Naive thymus-derived CD4-positive, alpha-beta T cell (primary cell): ENCODE measurements around the gene KIF16B. TPM values are rescaled to one million over a fixed set of nuclear protein-coding genes. Genes with fewer than 3 reads are reported as not detected.
"Not testable (repeated sequence)": the region's sequence is repeated elsewhere in the genome, so short reads cannot be mapped to it uniquely, and the experiment has no call there.

Experiments used
- ATAC-seq: fragments of 150-1000 bp; cut with Tn5 transposase; 2 replicates; pipeline ENCODE4 v1.10.0; 2021; ENCODE audit warnings: mild to moderate bottlenecking, moderate library complexity
- CTCF ChIA-PET: fragments of 350-600 bp; sonication (Branson Sonifier 250); formaldehyde crosslinking; loops from one replicate; lab custom pipeline; 2021; ENCODE audit warnings: antibody characterized with exemption; lab: Charles Lee
- POLR2A ChIA-PET: fragments of 350-600 bp; sonication (Branson Sonifier 250); formaldehyde crosslinking; loops from one replicate; lab custom pipeline; 2021; ENCODE audit warnings: antibody characterized with exemption, inconsistent platforms; lab: Charles Lee
- DNase-seq, 9 donors: peaks; one replicate each; pipeline versions ENCODE4 v3.0.0 to v3.0.0-alpha.2; 2020 to 2022; ENCODE audit warnings: mixed read lengths in 1 of 9
- H3K27ac ChIP-seq: one replicate; pipeline ENCODE4 v1.7.0; 2013; ENCODE audit warnings: mild to moderate bottlenecking, low read depth, low read length, moderate library complexity
- H3K27me3 ChIP-seq, 2 donors: one replicate each; pipeline ENCODE4 v1.7.0; 2013; ENCODE audit warnings: low read length in 2 of 2, mild to moderate bottlenecking in 2 of 2, moderate library complexity in 2 of 2; ENCODE audit not compliant: control insufficient read depth in 2 of 2, insufficient read depth in 2 of 2
- H3K36me3 ChIP-seq, 3 experiments: 1 replicate in 2 of 3; 2 replicates in 1 of 3; pipeline ENCODE4 v1.7.0; 2013; ENCODE audit warnings: low read length in 3 of 3, mild to moderate bottlenecking in 3 of 3, moderate library complexity in 1 of 3; ENCODE audit not compliant: insufficient read depth in 3 of 3, control insufficient read depth in 2 of 3
- H3K4me1 ChIP-seq, 2 donors: one replicate each; pipeline ENCODE4 v1.7.0; 2013; ENCODE audit warnings: low read length in 2 of 2, mild to moderate bottlenecking in 2 of 2, moderate library complexity in 1 of 2; ENCODE audit not compliant: control insufficient read depth in 2 of 2, insufficient read depth in 2 of 2
- H3K4me3 ChIP-seq: 2 replicates; pipeline ENCODE4 v1.7.0; 2013; ENCODE audit warnings: mild to moderate bottlenecking, low read length
- H3K9me3 ChIP-seq, 3 experiments: 1 replicate in 2 of 3; 2 replicates in 1 of 3; pipeline ENCODE4 v1.7.0; 2013; ENCODE audit warnings: low read length in 3 of 3; ENCODE audit not compliant: control insufficient read depth in 2 of 3
- H3K27ac Mint-ChIP-seq, 9 donors: one replicate each; pipeline ENCODE4 v1.8.0; 2020 to 2022; ENCODE audit warnings: mixed read lengths in 9 of 9, mild to moderate bottlenecking in 8 of 9, moderate library complexity in 5 of 9, inconsistent platforms in 2 of 9
- H3K27me3 Mint-ChIP-seq, 5 donors: one replicate each; pipeline ENCODE4 v1.8.0; 2021 to 2022; ENCODE audit warnings: mixed read lengths in 5 of 5, mild to moderate bottlenecking in 1 of 5
- H3K36me3 Mint-ChIP-seq, 5 donors: one replicate each; pipeline ENCODE4 v1.8.0; 2020 to 2022; ENCODE audit warnings: mixed read lengths in 5 of 5, mild to moderate bottlenecking in 3 of 5, inconsistent platforms in 1 of 5
- H3K4me1 Mint-ChIP-seq, 7 donors: one replicate each; pipeline ENCODE4 v1.8.0; 2020 to 2022; ENCODE audit warnings: mixed read lengths in 7 of 7, mild to moderate bottlenecking in 3 of 7, inconsistent platforms in 1 of 7
- H3K4me3 Mint-ChIP-seq, 10 donors: one replicate each; pipeline ENCODE4 v1.8.0; 2020 to 2022; ENCODE audit warnings: mild to moderate bottlenecking in 10 of 10, mixed read lengths in 10 of 10, moderate library complexity in 6 of 10, inconsistent platforms in 2 of 10
- H3K9me3 Mint-ChIP-seq, 11 donors: one replicate each; pipeline ENCODE4 v1.8.0; 2020 to 2022; ENCODE audit warnings: mixed read lengths in 11 of 11, mild to moderate bottlenecking in 4 of 11, inconsistent platforms in 1 of 11, moderate library complexity in 1 of 11
- intact Hi-C, 2 donors: fragments of 100-400 bp; cut with micrococcal nuclease; formaldehyde crosslinking; loops; one replicate each; pipeline ENCODE4 v1.15.1; 2023
- polyA plus RNA-seq, 2 donors: library from polyadenylated mRNA; unstranded; fragments of 300-500 nt; fragmentation: Illumina TruSeq; gene quantifications; one replicate each; pipeline ENCODE4 v1.2.3, GENCODE V29; 2021
- total RNA-seq, 6 experiments: library from RNA in 5 of 6; stranded (reverse) in 5 of 6; gene quantifications; 1 replicate in 5 of 6; 2 replicates in 1 of 6; pipeline ENCODE4 v1.2.3 and lab custom pipeline; 2021 to 2026

Gene KIF16B
- total and polyA plus RNA-seq, 7 experiments from 2014 or later, result 6.0 to 13.7 (median 10.3) TPM

GRCh38 chr20:16571333-16571732 lies 1.9 kb downstream of the KIF16B start:
- CTCF ChIA-PET, result no interaction called here
- H3K4me3 Mint-ChIP-seq, result peak overlapping the region in 4 of 10 donors; percentile 0 to 4 (median 2)

GRCh38 chr20:16569246-16570153 lies 3.7 kb downstream of the KIF16B start:
- H3K4me3 Mint-ChIP-seq, result no peak overlapping the region
- CTCF ChIA-PET, result no interaction called here
- peaks cover 3 to 8% of the 10 kb centered on the region in 2 donors for H3K4me1 ChIP-seq
- ATAC-seq (no peak), DNase-seq (no peak)
- no peak overlapping the region for H3K27ac Mint-ChIP-seq
- no peaks in the 10 kb centered on the region for H3K36me3 ChIP-seq
- H3K9me3 Mint-ChIP-seq, result peaks cover 0 to 5% (median 1%) of the 10 kb centered on the region in 11 donors
- POLR2A ChIA-PET, result no interaction called here
- no peaks in the 10 kb centered on the region for H3K9me3 ChIP-seq
- H3K36me3 Mint-ChIP-seq, result peaks cover 0 to 10% (median 5%) of the 10 kb centered on the region in 5 donors
- intact Hi-C loops, result loop anchor here (5.0 kb wide), 3 partner anchors 1398 to 1998 kb away; partner anchors contain the start of genes MGME1 (in 2 of the 2), SNX5 (in 2 of the 2), SMIM26 (in 1 of the 2) and ZNF133 (in 1 of the 2)
- no peak overlapping the region for H3K27ac ChIP-seq
- H3K27me3 Mint-ChIP-seq, result peaks cover 0 to 4% (median 0%) of the 10 kb centered on the region in 5 donors
- no peak overlapping the region for H3K4me3 ChIP-seq
- H3K27me3 ChIP-seq, result no peaks in the 10 kb centered on the region
- H3K4me1 Mint-ChIP-seq, result peaks cover 10 to 58% (median 38%) of the 10 kb centered on the region in 7 donors

More at GRCh38 chr20:16571333-16571732, 1.9 kb downstream of the KIF16B start:
- POLR2A ChIA-PET, result interaction anchor here (0.6 kb wide), 1 partner anchor 54 kb away, joined by 4 read pairs; no protein-coding TSS in a partner anchor
- Histone ChIP-seq H3K27ac (no peak overlapping the region), H3K27me3 (no peaks in the 10 kb centered on the region), H3K4me1 (peaks cover 9 to 11% of the 10 kb centered on the region in 2 donors), H3K36me3 (no peaks in the 10 kb centered on the region), H3K4me3 (no peak overlapping the region), H3K9me3 (no peaks in the 10 kb centered on the region)
- peak overlapping the region in 3 of 9 donors; percentile 0 to 45 (median 6) for H3K27ac Mint-ChIP-seq
- peaks cover 16 to 57% (median 50%) of the 10 kb centered on the region in 7 donors for H3K4me1 Mint-ChIP-seq
- ATAC-seq, result no peak
- intact Hi-C loops, result loop anchor here (5.0 kb wide), 3 partner anchors 1396 to 1996 kb away; partner anchors contain the start of genes MGME1 (in 2 of the 2), SNX5 (in 2 of the 2), SMIM26 (in 1 of the 2) and ZNF133 (in 1 of the 2)
- H3K27me3 Mint-ChIP-seq, result peaks cover 0 to 8% (median 0%) of the 10 kb centered on the region in 5 donors
- H3K36me3 Mint-ChIP-seq, result peaks cover 0 to 6% (median 0%) of the 10 kb centered on the region in 5 donors
- no peak for DNase-seq
- no peaks in the 10 kb centered on the region for H3K9me3 Mint-ChIP-seq

- Mint-ChIP-seq H3K27me3 (no peaks in the 10 kb centered on the region), H3K27ac (no peak overlapping the region), H3K4me1 (peaks cover 8 to 57% (median 19%) of the 10 kb centered on the region in 7 donors), H3K36me3 (peaks cover 0 to 10% (median 4%) of the 10 kb centered on the region in 5 donors), H3K9me3 (peaks cover 0 to 5% (median 1%) of the 10 kb centered on the region in 11 donors), H3K4me3 (no peak overlapping the region)
- Histone ChIP-seq H3K27ac (no peak overlapping the region), H3K4me3 (no peak overlapping the region), H3K36me3 (no peaks in the 10 kb centered on the region), H3K4me1 (no peaks in the 10 kb centered on the region), H3K9me3 (no peaks in the 10 kb centered on the region), H3K27me3 (no peaks in the 10 kb centered on the region)
- intact Hi-C loops, result no loop called here
- ChIA-PET CTCF (no interaction called here), POLR2A (no interaction called here)
- DNase-seq, result no peak
- ATAC-seq, result no peak
Measured at GRCh38 chr20:16566080-16566479, 7.2 kb downstream of the KIF16B start.

GRCh38 chr20:16564079-16564478 lies 9.2 kb downstream of the KIF16B start:
- POLR2A ChIA-PET, H3K9me3 Mint-ChIP-seq, H3K27me3 Mint-ChIP-seq, CTCF ChIA-PET, H3K27me3 ChIP-seq, H3K27ac ChIP-seq, intact Hi-C loops, H3K4me3 ChIP-seq, ATAC-seq, H3K4me3 Mint-ChIP-seq, H3K36me3 ChIP-seq, H3K9me3 ChIP-seq, H3K4me1 ChIP-seq, DNase-seq, H3K27ac Mint-ChIP-seq: not testable (repeated sequence)
- peaks cover 3 to 42% (median 11%) of the 10 kb centered on the region in 7 donors for H3K4me1 Mint-ChIP-seq
- peaks cover 0 to 11% (median 6%) of the 10 kb centered on the region in 5 donors for H3K36me3 Mint-ChIP-seq

- ChIA-PET POLR2A (no interaction called here), CTCF (no interaction called here)
- no peak overlapping the region for H3K4me3 Mint-ChIP-seq
- H3K27ac ChIP-seq, result no peak overlapping the region
- H3K4me3 ChIP-seq, result no peak overlapping the region
- peaks cover 0 to 14% (median 8%) of the 10 kb centered on the region in 5 donors for H3K36me3 Mint-ChIP-seq
- peaks cover 0 to 5% (median 1%) of the 10 kb centered on the region in 11 donors for H3K9me3 Mint-ChIP-seq
- ATAC-seq (no peak), DNase-seq (no peak)
- no peaks in the 10 kb centered on the region for H3K4me1 ChIP-seq
- intact Hi-C loops, result no loop called here
- no peak overlapping the region for H3K27ac Mint-ChIP-seq
- no peaks in the 10 kb centered on the region for H3K27me3 ChIP-seq
- H3K36me3 ChIP-seq, result no peaks in the 10 kb centered on the region
- no peaks in the 10 kb centered on the region for H3K9me3 ChIP-seq
- no peaks in the 10 kb centered on the region for H3K27me3 Mint-ChIP-seq
- H3K4me1 Mint-ChIP-seq, result peaks cover 3 to 41% (median 8%) of the 10 kb centered on the region in 7 donors
Measured at GRCh38 chr20:16563066-16563806, 10.0 kb downstream of the KIF16B start.

GRCh38 chr20:16562259-16562658 lies 11.0 kb downstream of the KIF16B start:
- Mint-ChIP-seq H3K27ac (peak overlapping the region in 1 of 9 donors; percentile 76), H3K4me3 (no peak overlapping the region), H3K9me3 (peaks cover 0 to 5% (median 1%) of the 10 kb centered on the region in 11 donors), H3K27me3 (no peaks in the 10 kb centered on the region), H3K36me3 (peaks cover 0 to 14% (median 9%) of the 10 kb centered on the region in 5 donors), H3K4me1 (peaks cover 3 to 49% (median 14%) of the 10 kb centered on the region in 7 donors)
- Histone ChIP-seq H3K27ac (no peak overlapping the region), H3K36me3 (no peaks in the 10 kb centered on the region), H3K4me3 (no peak overlapping the region), H3K9me3 (no peaks in the 10 kb centered on the region), H3K4me1 (no peaks in the 10 kb centered on the region), H3K27me3 (no peaks in the 10 kb centered on the region)
- POLR2A ChIA-PET, result no interaction called here
- ATAC-seq, result no peak
- CTCF ChIA-PET, result no interaction called here
- intact Hi-C loops, result no loop called here
- no peak for DNase-seq
